ENCODE results near the gene EGLN3.

The EGLN3 gene

DNA sequence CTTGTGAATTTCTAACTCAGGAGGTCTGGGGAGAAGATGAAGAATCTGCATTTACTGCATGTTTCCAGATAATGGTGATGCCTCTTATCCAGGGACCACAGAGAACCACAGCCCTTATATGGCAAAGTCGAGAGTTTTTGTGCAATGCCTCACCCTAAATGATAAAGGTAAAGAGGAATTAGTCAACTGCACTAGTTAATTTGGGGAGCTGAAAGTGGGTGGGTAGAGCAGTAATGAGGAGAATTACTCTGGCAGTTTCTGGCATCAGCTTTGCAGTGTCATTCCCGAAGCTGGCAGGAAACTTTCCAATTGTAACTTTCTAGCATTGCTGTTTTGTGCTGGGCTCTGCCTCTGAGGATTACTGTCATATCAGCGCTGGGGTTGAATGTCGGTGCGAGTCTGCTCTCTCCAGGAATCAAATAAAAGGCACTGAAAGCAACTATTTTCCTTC, 10.3 kb downstream of the EGLN3 start:
- no peak for TF ChIP-seq CTCF (IDR thresholded peaks at IDR 0.05; ENCODE audit: extremely low read depth, insufficient read depth, missing control alignments)
- DNase-seq (ENCODE audit: low spot score) = no peak
- in situ Hi-C loops (cut with MboI; ENCODE audit: low pct_unique_long_range_greater_than_20kb, low sequenced_read_pairs, unreplicated experiment) = no loop called here

- in situ Hi-C loops (cut with MboI; ENCODE audit: low pct_unique_long_range_greater_than_20kb, low sequenced_read_pairs, unreplicated experiment) = no loop called here
- TF ChIP-seq CTCF (IDR thresholded peaks at IDR 0.05; ENCODE audit: extremely low read depth, insufficient read depth, missing control alignments) = no peak
- no peak for DNase-seq (ENCODE audit: low spot score)
Measured at GRCh38 chr14:33938131-33938949, 12.5 kb downstream of the EGLN3 start.

DNA sequence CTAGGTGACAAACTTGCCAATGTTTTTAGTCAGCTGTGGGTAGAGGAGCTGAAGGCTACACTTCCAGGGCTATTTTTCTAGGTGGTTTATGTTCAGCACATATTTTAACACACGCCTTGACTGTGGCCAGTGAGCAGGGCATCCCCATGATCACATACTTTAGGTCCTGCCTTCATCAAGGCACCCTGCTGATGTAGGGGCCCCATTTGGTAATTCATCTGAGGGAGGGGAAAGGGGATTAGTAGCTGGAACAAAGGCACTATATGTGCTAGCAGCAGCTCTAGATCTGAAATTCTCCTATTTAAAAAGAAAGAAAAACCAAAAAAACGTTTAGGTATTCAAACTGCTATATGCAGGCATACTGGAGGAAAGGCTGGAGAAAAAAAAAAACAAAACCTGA, 14.5 kb downstream of the EGLN3 start:
- in situ Hi-C loops (cut with MboI; ENCODE audit: low pct_unique_long_range_greater_than_20kb, low sequenced_read_pairs, unreplicated experiment) = no loop called here
- no peak for TF ChIP-seq CTCF (IDR thresholded peaks at IDR 0.05; ENCODE audit: extremely low read depth, insufficient read depth, missing control alignments)
- no peak for DNase-seq (ENCODE audit: low spot score)

DNA sequence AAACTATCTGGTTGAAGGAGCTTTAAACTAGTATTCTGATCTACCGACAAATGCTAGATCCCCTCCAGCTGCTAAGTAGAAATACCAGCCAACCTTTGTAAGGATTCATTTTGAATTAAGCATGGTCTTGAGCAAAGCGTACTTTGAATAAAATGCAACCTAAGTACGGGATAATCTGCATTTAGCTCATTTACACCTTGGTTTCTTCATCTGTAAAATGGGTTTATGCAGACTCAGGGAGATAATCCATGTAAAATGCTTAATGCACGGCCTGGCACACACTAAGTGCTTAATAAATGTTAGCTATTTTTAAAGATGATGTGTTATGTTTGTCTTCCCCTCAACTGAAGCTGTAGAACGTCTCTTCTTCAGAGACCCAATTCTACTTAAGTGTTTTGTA, 15.9 kb downstream of the EGLN3 start:
- TF ChIP-seq CTCF (IDR thresholded peaks at IDR 0.05; ENCODE audit: extremely low read depth, insufficient read depth, missing control alignments) = no peak
- DNase-seq (ENCODE audit: low spot score) = no peak
- in situ Hi-C loops (cut with MboI; ENCODE audit: low pct_unique_long_range_greater_than_20kb, low sequenced_read_pairs, unreplicated experiment) = no loop called here

GRCh38 chr14:33934043-33934750, 16.7 kb downstream of the EGLN3 start:
- in situ Hi-C loops (cut with MboI; ENCODE audit: low pct_unique_long_range_greater_than_20kb, low sequenced_read_pairs, unreplicated experiment) = no loop called here
- TF ChIP-seq CTCF (IDR thresholded peaks at IDR 0.05; ENCODE audit: extremely low read depth, insufficient read depth, missing control alignments) = no peak
- DNase-seq (ENCODE audit: low spot score) = no peak

- in situ Hi-C loops (cut with MboI; ENCODE audit: low pct_unique_long_range_greater_than_20kb, low sequenced_read_pairs, unreplicated experiment) = no loop called here
- TF ChIP-seq CTCF (IDR thresholded peaks at IDR 0.05; ENCODE audit: extremely low read depth, insufficient read depth, missing control alignments) = no peak
- no peak for DNase-seq (ENCODE audit: low spot score)
Measured at GRCh38 chr14:33933386-33933933, 17.4 kb downstream of the EGLN3 start.
